GM12878 (cell line): ENCODE measurements around the gene HS3ST3A1. TPM values are rescaled to one million over a fixed set of nuclear protein-coding genes. Genes with fewer than 3 reads are reported as not detected.

Experiments used
- ATAC-seq: fragments of 200-7000 bp; cut with Tn5 transposase; 3 replicates; pipeline ENCODE4 v1.9.1; 2020; ENCODE audit warnings: mild to moderate bottlenecking, moderate library complexity
- BruUV-seq: library from RNA; stranded (reverse); fragments of 400-500 nt; replicated peaks from 2 replicates; lab custom pipeline; 2021; lab: Mats Ljungman, UMichigan
- CTCF ChIA-PET: fragments of 300-600 bp; sonication (Branson Sonifier 250); formaldehyde crosslinking; extraction: SDS; loops from one replicate; lab custom pipeline; 2021; ENCODE audit warnings: inconsistent platforms; lab: Yijun Ruan, JAX
- POLR2A ChIA-PET: fragments of 350-600 bp; formaldehyde crosslinking; extraction: SDS; loops from one replicate; lab custom pipeline; 2021; ENCODE audit warnings: inconsistent platforms; lab: Charles Lee
- RAD21 ChIA-PET: fragments of 300-600 bp; sonication (Branson Sonifier 250); formaldehyde crosslinking; loops from one replicate; lab custom pipeline; 2023; ENCODE audit warnings: antibody characterized with exemption; ENCODE audit not compliant: unreplicated experiment; lab: Charles Lee
- SMC1A ChIA-PET: fragments of 300-600 bp; sonication (Branson Sonifier 250); formaldehyde crosslinking; loops from one replicate; lab custom pipeline; 2023; ENCODE audit not compliant: unreplicated experiment, uncharacterized antibody; lab: Charles Lee
- DNase-seq: peaks from one replicate; pipeline ENCODE4 v3.0.0-alpha.2; 2011; ENCODE audit warnings: low read depth, low spot score
- FAIRE-seq: peaks from 3 replicates; lab custom pipeline; 2011; peaks lifted over from hg19 to GRCh38; lab: Jason Lieb, UNC
- H2AFZ ChIP-seq: 2 replicates; pipeline ENCODE4 v1.6.0; 2011; ENCODE audit warnings: low read depth, low read length, control low read depth; ENCODE audit not compliant: control insufficient read depth
- H3K27ac ChIP-seq: 2 replicates; pipeline ENCODE4 v1.5.1; 2011; ENCODE audit warnings: control low read depth; ENCODE audit not compliant: control insufficient read depth, insufficient read depth
- H3K27me3 ChIP-seq, 2 experiments: replicated peaks in 1 of 2; 2 replicates each; pipeline versions ENCODE4 v1.6.0 to v1.6.1; 2011; ENCODE audit warnings: low read length in 1 of 2; ENCODE audit not compliant: control insufficient read depth in 2 of 2, insufficient read depth in 2 of 2
- H3K36me3 ChIP-seq, 2 experiments: 2 replicates each; pipeline ENCODE4 v1.5.1; 2011; ENCODE audit warnings: low read length in 1 of 2; ENCODE audit not compliant: control insufficient read depth in 2 of 2, insufficient read depth in 2 of 2
- H3K4me1 ChIP-seq: 2 replicates; pipeline ENCODE4 v1.6.1; 2011; ENCODE audit warnings: mild to moderate bottlenecking, low read length, moderate library complexity, mixed read lengths; ENCODE audit not compliant: control insufficient read depth, insufficient read depth
- H3K4me2 ChIP-seq: 2 replicates; pipeline ENCODE4 v1.6.0; 2011; ENCODE audit warnings: control low read depth; ENCODE audit not compliant: control insufficient read depth, insufficient read depth
- H3K4me3 ChIP-seq: fragments of 200-600 bp; sonication (generic); 2 replicates; pipeline ENCODE4 v1.5.1; 2016
- H3K79me2 ChIP-seq: 2 replicates; pipeline ENCODE4 v1.6.0; 2011; ENCODE audit warnings: low read length; ENCODE audit not compliant: control insufficient read depth, insufficient read depth
- H3K9ac ChIP-seq: 2 replicates; pipeline ENCODE4 v1.8.0; 2011; ENCODE audit warnings: low read length, control low read depth, mixed read lengths; ENCODE audit not compliant: control insufficient read depth, insufficient read depth
- H3K9me3 ChIP-seq: replicated peaks from 3 replicates; pipeline ENCODE4 v1.5.1; 2011; ENCODE audit warnings: mild to moderate bottlenecking, low read length; ENCODE audit not compliant: control insufficient read depth, insufficient read depth
- H4K20me1 ChIP-seq: 2 replicates; pipeline ENCODE4 v1.6.0; 2011; ENCODE audit not compliant: control insufficient read depth, insufficient read depth
- CBFB ChIP-seq: IDR thresholded peaks from 2 replicates; pipeline ENCODE4 v1.6.1; 2016; ENCODE audit warnings: antibody characterized with exemption, low read depth
- CBX5 ChIP-seq: sonication (generic); IDR thresholded peaks from 2 replicates; pipeline ENCODE4 v1.6.1; 2016; ENCODE audit warnings: low read depth, moderate library complexity, mild to moderate bottlenecking, inconsistent platforms
- CREM ChIP-seq: IDR thresholded peaks from 2 replicates; pipeline ENCODE4 v1.6.1; 2014; ENCODE audit warnings: antibody characterized with exemption, low read depth
- GATAD2B ChIP-seq: fragments of 450-650 bp; conservative IDR thresholded peaks from 2 replicates; pipeline ENCODE4 v1.6.1; 2017; ENCODE audit warnings: low read depth, mild to moderate bottlenecking, moderate library complexity
- MTA2 ChIP-seq: fragments of 450-650 bp; IDR thresholded peaks from 2 replicates; pipeline ENCODE4 v1.6.1; 2016; ENCODE audit warnings: low read depth, mild to moderate bottlenecking, moderate library complexity
- MTA3 ChIP-seq: IDR thresholded peaks from 2 replicates; pipeline ENCODE4 v1.6.1; 2012; ENCODE audit warnings: low read length, inconsistent platforms, borderline replicate concordance
- NBN ChIP-seq: fragments of 450-650 bp; IDR thresholded peaks from 2 replicates; pipeline ENCODE4 v1.6.1; 2016
- NFXL1 ChIP-seq: fragments of 450-650 bp; IDR thresholded peaks from 2 replicates; pipeline ENCODE4 v1.6.1; 2017; ENCODE audit warnings: antibody characterized with exemption, mild to moderate bottlenecking, borderline replicate concordance
- RAD51 ChIP-seq: fragments of 450-650 bp; IDR thresholded peaks from 2 replicates; pipeline ENCODE4 v1.6.1; 2016; ENCODE audit warnings: moderate library complexity, mild to moderate bottlenecking, inconsistent platforms
- RUNX3 ChIP-seq: IDR thresholded peaks from 2 replicates; pipeline ENCODE4 v1.6.1; 2012; ENCODE audit warnings: low read length, inconsistent platforms
- SIN3A ChIP-seq: IDR thresholded peaks from 2 replicates; pipeline ENCODE4 v1.6.1; 2012; ENCODE audit warnings: low read depth, low read length, improper control_type of control experiment
- SIX5 ChIP-seq: IDR thresholded peaks from 2 replicates; pipeline ENCODE4 v1.6.1; 2011; ENCODE audit warnings: mild to moderate bottlenecking, low read depth, low read length, moderate library complexity; ENCODE audit not compliant: severe bottlenecking
- SMAD1 ChIP-seq: fragments of 450-650 bp; IDR thresholded peaks from 2 replicates; pipeline ENCODE4 v1.6.1; 2018; ENCODE audit warnings: mild to moderate bottlenecking, low read depth; ENCODE audit not compliant: partially characterized antibody
- SMARCA5 ChIP-seq: fragments of 450-650 bp; IDR thresholded peaks from 2 replicates; pipeline ENCODE4 v1.6.1; 2017; ENCODE audit warnings: mild to moderate bottlenecking
- SP1 ChIP-seq: IDR thresholded peaks from one replicate; pipeline ENCODE4 v1.6.1; 2011; ENCODE audit warnings: low read depth, low read length
- STAT1 ChIP-seq: fragments of 450-650 bp; conservative IDR thresholded peaks from 2 replicates; pipeline ENCODE4 v1.6.1; 2014; ENCODE audit warnings: antibody characterized with exemption, mild to moderate bottlenecking
- WGBS: methylation state at CpG from one replicate; pipeline ENCODE4 v1.1.6; 2016; ENCODE audit warnings: low lambda C conversion rate; ENCODE audit not compliant: insufficient replicate concordance, insufficient coverage; ENCODE audit errors: missing lambda C conversion rate; 5-methylcytosine and 5-hydroxymethylcytosine counted together
- in situ Hi-C: fragments of 300-500 bp; cut with MboI; formaldehyde crosslinking; loops from 9 replicates; pipeline ENCODE4 v1.14.3; 2018; ENCODE audit warnings: mixed read lengths
- intact Hi-C: fragments of 100-400 bp; cut with micrococcal nuclease; formaldehyde crosslinking; loops from one replicate; pipeline ENCODE4 v1.14.2; 2022; ENCODE audit not compliant: unreplicated experiment
- polyA plus RNA-seq, 11 experiments: library from polyadenylated mRNA; depleted of rRNA in 4 of 11; unstranded in 6 of 11; stranded (reverse) in 5 of 11; fragments of >200 nt; fragmentation: Nextera tagmentation in 4 of 11; fragmentation: Illumina TruSeq in 1 of 11; extraction: Ambion mirVana in 4 of 11; extraction: Trizol in 1 of 11; gene quantifications; 1 replicate in 1 of 11; 2 replicates in 10 of 11; pipeline versions ENCODE4 v1.2.1 to v1.2.3, GENCODE V29; 2011 to 2016; ENCODE audit warnings: inconsistent platforms in 2 of 11, missing spikeins in 2 of 11, low read depth in 1 of 11
- total RNA-seq, 4 experiments: library from RNA; depleted of rRNA in 3 of 4; stranded (reverse); fragments of >200 nt in 3 of 4; fragmentation: Illumina TruSeq in 1 of 4; extraction: Trizol in 1 of 4; gene quantifications; 2 replicates each; pipeline versions ENCODE4 v1.2.1 to v1.2.3, GENCODE V29; 2013 to 2021
- TF ChIP-seq, protein P1 (sequence below): fragments of 450-650 bp; formaldehyde crosslinking; IDR thresholded peaks from 2 replicates; pipeline ENCODE4 v1.5.0; 2022; ENCODE audit warnings: mild to moderate bottlenecking, missing genetic modification characterization
- TF ChIP-seq, protein P2 (sequence below): fragments of 450-650 bp; IDR thresholded peaks from 2 replicates; pipeline ENCODE4 v1.6.1; 2017; ENCODE audit warnings: low read depth, mild to moderate bottlenecking, moderate library complexity

HS3ST3A1 gene
- total and polyA plus RNA-seq, 10 of the 15 experiments (the other 5 are each of a cell fraction or from before 2014, with no cell fraction given), result 0.24 to 0.26 TPM; not detected in 8

DNA sequence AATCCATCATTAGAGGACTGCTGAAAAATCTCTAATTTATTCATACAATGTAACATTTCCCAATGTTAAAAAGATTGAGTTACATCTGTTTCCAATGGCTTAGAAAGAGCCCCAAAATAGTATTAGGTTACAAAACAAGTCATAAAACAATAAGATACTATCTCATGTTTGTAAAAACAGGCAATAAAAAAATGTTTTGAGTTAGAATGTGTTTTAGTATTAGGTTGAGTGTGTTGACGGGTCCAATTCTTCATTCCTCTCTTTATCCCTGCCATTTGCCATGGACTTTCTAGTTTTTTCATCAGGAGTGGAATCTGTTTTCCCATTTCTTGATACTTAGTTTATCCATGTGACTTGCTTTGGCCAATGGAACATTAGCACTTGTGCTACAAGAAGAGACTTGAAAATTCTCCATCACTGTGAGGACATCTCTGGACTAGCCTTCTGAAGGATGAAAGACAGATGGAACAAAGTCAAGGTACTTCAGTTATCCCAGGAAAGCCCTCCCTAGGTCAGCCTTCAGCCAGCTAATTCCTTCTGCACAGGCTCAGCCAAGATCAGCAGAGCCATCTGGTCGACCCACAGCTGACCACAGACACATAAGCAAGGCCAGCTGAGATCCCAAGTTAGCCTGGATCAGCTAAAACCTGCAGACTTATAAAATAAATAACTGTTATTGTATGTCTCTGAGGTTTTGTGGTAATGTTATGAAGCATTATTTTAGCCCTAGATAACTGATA, 83.3 kb downstream of the HS3ST3A1 start:
- WGBS, result 3% methylated on average over 2 of the region's 2 CpGs
- ChIA-PET RAD21 (interaction anchor here (1.1 to 3.0 kb wide), 2 partner anchors 9 to 90 kb away, joined by 3 to 8 read pairs; no protein-coding TSS in a partner anchor), CTCF (interaction anchor here (0.8 to 1.8 kb wide), 5 partner anchors 8 to 180 kb away, joined by 3 to 12 read pairs (median 3); no protein-coding TSS in a partner anchor)

More for the DNA sequence above, 83.3 kb downstream of the HS3ST3A1 start:
- FAIRE-seq, result no peak
- H3K4me2 ChIP-seq, result no peak overlapping the region
- no peak for DNase-seq
- H3K4me3 ChIP-seq, result no peak overlapping the region
- intact Hi-C loops (no loop called here), in situ Hi-C loops (no loop called here)
- BruUV-seq, result no TSS peak
- no peaks in the 10 kb centered on the region for H3K79me2 ChIP-seq
- no peak for ATAC-seq
- no peaks in the 10 kb centered on the region for H3K9me3 ChIP-seq
- TF ChIP-seq MTA3 (no peak), SIN3A (no peak), STAT1 (no peak), SP1 (no peak), NFXL1 (no peak), CREM (no peak), SIX5 (no peak), CBX5 (no peak), SMAD1 (no peak), GATAD2B (no peak), CBFB (no peak), RAD51 (no peak), MTA2 (no peak), SMARCA5 (no peak), RUNX3 (no peak), NBN (no peak)
- TF ChIP-seq, protein P1, sequence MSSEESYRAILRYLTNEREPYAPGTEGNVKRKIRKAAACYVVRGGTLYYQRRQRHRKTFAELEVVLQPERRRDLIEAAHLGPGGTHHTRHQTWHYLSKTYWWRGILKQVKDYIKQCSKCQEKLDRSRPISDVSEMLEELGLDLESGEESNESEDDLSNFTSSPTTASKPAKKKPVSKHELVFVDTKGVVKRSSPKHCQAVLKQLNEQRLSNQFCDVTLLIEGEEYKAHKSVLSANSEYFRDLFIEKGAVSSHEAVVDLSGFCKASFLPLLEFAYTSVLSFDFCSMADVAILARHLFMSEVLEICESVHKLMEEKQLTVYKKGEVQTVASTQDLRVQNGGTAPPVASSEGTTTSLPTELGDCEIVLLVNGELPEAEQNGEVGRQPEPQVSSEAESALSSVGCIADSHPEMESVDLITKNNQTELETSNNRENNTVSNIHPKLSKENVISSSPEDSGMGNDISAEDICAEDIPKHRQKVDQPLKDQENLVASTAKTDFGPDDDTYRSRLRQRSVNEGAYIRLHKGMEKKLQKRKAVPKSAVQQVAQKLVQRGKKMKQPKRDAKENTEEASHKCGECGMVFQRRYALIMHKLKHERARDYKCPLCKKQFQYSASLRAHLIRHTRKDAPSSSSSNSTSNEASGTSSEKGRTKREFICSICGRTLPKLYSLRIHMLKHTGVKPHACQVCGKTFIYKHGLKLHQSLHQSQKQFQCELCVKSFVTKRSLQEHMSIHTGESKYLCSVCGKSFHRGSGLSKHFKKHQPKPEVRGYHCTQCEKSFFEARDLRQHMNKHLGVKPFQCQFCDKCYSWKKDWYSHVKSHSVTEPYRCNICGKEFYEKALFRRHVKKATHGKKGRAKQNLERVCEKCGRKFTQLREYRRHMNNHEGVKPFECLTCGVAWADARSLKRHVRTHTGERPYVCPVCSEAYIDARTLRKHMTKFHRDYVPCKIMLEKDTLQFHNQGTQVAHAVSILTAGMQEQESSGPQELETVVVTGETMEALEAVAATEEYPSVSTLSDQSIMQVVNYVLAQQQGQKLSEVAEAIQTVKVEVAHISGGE (CRISPR knock-in tag), result no peak
- TF ChIP-seq, protein P2, sequence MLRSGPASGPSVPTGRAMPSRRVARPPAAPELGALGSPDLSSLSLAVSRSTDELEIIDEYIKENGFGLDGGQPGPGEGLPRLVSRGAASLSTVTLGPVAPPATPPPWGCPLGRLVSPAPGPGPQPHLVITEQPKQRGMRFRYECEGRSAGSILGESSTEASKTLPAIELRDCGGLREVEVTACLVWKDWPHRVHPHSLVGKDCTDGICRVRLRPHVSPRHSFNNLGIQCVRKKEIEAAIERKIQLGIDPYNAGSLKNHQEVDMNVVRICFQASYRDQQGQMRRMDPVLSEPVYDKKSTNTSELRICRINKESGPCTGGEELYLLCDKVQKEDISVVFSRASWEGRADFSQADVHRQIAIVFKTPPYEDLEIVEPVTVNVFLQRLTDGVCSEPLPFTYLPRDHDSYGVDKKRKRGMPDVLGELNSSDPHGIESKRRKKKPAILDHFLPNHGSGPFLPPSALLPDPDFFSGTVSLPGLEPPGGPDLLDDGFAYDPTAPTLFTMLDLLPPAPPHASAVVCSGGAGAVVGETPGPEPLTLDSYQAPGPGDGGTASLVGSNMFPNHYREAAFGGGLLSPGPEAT, result no peak
- no peak overlapping the region for H3K27ac ChIP-seq
- H3K4me1 ChIP-seq, result no peaks in the 10 kb centered on the region
- H3K9ac ChIP-seq, result no peak overlapping the region
- no peaks in the 10 kb centered on the region for H4K20me1 ChIP-seq
- H2AFZ ChIP-seq, result no peak overlapping the region
- POLR2A ChIA-PET, result interaction anchor here (1.8 kb wide), 1 partner anchor 8 kb away, joined by 6 read pairs; no protein-coding TSS in a partner anchor
- H3K27me3 ChIP-seq, result no peaks in the 10 kb centered on the region
- SMC1A ChIA-PET, result interaction anchor here (0.7 to 3.8 kb wide), 5 partner anchors 8 to 76 kb away, joined by 3 to 24 read pairs (median 16); no protein-coding TSS in a partner anchor
- H3K36me3 ChIP-seq, result no peaks in the 10 kb centered on the region
